Measurements from ENCODE around the gene TLX3. TPM values are rescaled to one million over a fixed set of nuclear protein-coding genes. Genes with fewer than 3 reads are reported as not detected.

TLX3 gene
- total and polyA plus RNA-seq, 10 of the 15 experiments (the other 5 are each of a cell fraction or from before 2014, with no cell fraction given): not detected

DNA sequence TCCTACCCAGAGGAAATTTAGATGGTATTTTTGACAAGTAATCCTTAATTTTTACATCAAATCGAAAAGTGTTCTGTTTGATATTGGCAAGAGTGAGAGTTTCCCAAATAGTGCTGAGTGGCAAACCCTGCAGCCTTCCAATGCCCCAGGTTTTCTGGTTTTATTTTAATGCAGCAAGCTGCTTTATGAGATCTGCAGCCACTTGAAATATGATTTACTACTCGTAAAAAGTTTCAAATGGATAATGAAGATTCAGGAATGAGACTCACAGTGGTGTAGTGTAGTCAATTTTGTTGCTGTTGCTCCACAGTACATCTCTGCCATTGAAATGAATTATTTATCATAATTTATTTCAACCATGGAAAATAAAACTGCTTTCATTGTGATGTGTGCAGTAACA, 23.6 kb upstream of the TLX3 start (continued):
- no peak for TF ChIP-seq ETV6 (conservative IDR thresholded peaks at IDR 0.05 in 1 of 2, IDR thresholded peaks at IDR 0.05 in 1 of 2; ENCODE audit: borderline replicate concordance in 1 of 2, low read depth in 1 of 2)
- TF ChIP-seq CUX1 (IDR thresholded peaks at IDR 0.05; ENCODE audit: insufficient replicate concordance, low read depth, low read length): no peak

DNA sequence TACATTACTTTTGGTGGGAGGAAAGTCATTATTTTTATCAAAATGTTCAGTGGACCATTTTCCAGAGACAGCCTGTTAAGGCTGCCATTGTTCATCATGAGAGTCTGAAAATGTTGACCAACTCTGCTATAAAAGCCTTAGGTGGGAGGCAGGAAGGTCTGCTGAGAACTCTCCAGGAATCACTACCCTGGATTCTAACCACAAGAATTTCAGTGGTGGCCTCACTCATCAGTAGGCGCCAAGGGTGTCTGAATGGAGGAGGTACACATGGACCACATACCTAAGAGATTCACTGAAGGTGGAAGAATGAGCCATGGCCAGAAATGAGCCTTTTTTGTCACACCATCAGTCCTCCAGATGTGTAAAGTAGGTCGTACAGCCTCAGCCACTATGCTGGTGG, 21.0 kb upstream of the TLX3 start:
- Histone ChIP-seq H3K9me3 (replicated peaks; ENCODE audit: control insufficient read depth, insufficient read depth, low read length) (no peaks in the 10 kb centered on the region), H3K27me3 (replicated peaks in 1 of 2; ENCODE audit: control insufficient read depth in 2 of 2, insufficient read depth in 2 of 2, low read length in 1 of 2) (no peaks in the 10 kb centered on the region; a peak in 1 of 4 replicates), H3K36me3 (ENCODE audit: control insufficient read depth in 2 of 2, insufficient read depth in 2 of 2, low read length in 1 of 2) (no peaks in the 10 kb centered on the region), H3K9ac (ENCODE audit: control insufficient read depth, insufficient read depth, low read length) (no peak overlapping the region), H3K79me2 (ENCODE audit: control insufficient read depth, insufficient read depth, low read length) (no peaks in the 10 kb centered on the region), H4K20me1 (ENCODE audit: control insufficient read depth, insufficient read depth) (no peaks in the 10 kb centered on the region), H3K27ac (ENCODE audit: control insufficient read depth, insufficient read depth) (no peak overlapping the region), H3K4me1 (ENCODE audit: control insufficient read depth, insufficient read depth, low read length) (no peaks in the 10 kb centered on the region), H3K4me3 (no peak overlapping the region), H2AFZ (ENCODE audit: control insufficient read depth, low read depth, low read length) (no peak overlapping the region), H3K4me2 (ENCODE audit: control insufficient read depth, insufficient read depth) (no peak overlapping the region)
- ATAC-seq: no peak
- 32% methylated on average over 2 of the region's 2 CpGs for WGBS (ENCODE audit: insufficient coverage, insufficient replicate concordance, low lambda C conversion rate, missing lambda C conversion rate)
- ChIA-PET RAD21 (ENCODE audit: unreplicated experiment) (no interaction called here), SMC1A (ENCODE audit: uncharacterized antibody, unreplicated experiment) (no interaction called here), CTCF (no interaction called here), POLR2A (no interaction called here)
- no peak for DNase-seq (ENCODE audit: low read depth, low spot score)
- no TSS peak for BruUV-seq (replicated peaks)
- in situ Hi-C loops (cut with MboI) (no loop called here), intact Hi-C loops (cut with micrococcal nuclease; ENCODE audit: unreplicated experiment) (no loop called here)
- FAIRE-seq: no peak
- TF ChIP-seq KAT2A (conservative IDR thresholded peaks at IDR 0.05; ENCODE audit: control insufficient read depth, low read depth, low read length) (no peak), ATF3 (IDR thresholded peaks at IDR 0.05; ENCODE audit: borderline replicate concordance, extremely low read depth, low read depth, low read length) (no peak), ZZZ3 (IDR thresholded peaks at IDR 0.05; ENCODE audit: control insufficient read depth, insufficient read length, low read depth) (no peak), ZBTB4 (CRISPR knock-in tag; IDR thresholded peaks at IDR 0.05) (no peak), NFYA (IDR thresholded peaks at IDR 0.05; ENCODE audit: borderline replicate concordance, low read depth, low read length) (no peak), PKNOX1 (IDR thresholded peaks at IDR 0.05) (no peak)
- TF ChIP-seq, protein P1, sequence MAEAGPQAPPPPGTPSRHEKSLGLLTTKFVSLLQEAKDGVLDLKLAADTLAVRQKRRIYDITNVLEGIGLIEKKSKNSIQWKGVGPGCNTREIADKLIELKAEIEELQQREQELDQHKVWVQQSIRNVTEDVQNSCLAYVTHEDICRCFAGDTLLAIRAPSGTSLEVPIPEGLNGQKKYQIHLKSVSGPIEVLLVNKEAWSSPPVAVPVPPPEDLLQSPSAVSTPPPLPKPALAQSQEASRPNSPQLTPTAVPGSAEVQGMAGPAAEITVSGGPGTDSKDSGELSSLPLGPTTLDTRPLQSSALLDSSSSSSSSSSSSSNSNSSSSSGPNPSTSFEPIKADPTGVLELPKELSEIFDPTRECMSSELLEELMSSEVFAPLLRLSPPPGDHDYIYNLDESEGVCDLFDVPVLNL (IDR thresholded peaks at IDR 0.05; ENCODE audit: low read depth, low read length): no peak
